HCT116 (cell line): Measurements from ENCODE around the gene SPINK5. TPM values are rescaled to one million over a fixed set of nuclear protein-coding genes. Genes with fewer than 3 reads are reported as not detected.

Source experiments
- ATAC-seq: fragments of 200-7000 bp; cut with Tn5 transposase; 2 replicates; pipeline ENCODE4 v1.9.1; 2020; ENCODE audit warnings: mild to moderate bottlenecking, moderate library complexity
- BruUV-seq: library from RNA; stranded (reverse); fragments of 400-500 nt; replicated peaks from 2 replicates; lab custom pipeline; 2021; lab: Mats Ljungman, UMichigan
- CTCF ChIA-PET: fragments of 300-600 bp; sonication (Branson Sonifier 250); formaldehyde crosslinking; loops from one replicate; lab custom pipeline; 2021; ENCODE audit warnings: antibody characterized with exemption; lab: Charles Lee
- POLR2A ChIA-PET: fragments of 300-600, 350-600 bp; sonication (Branson Sonifier 250); formaldehyde crosslinking; loops from one replicate; lab custom pipeline; 2021; ENCODE audit warnings: antibody characterized with exemption; lab: Charles Lee
- RAD21 ChIA-PET, 2 experiments: fragments of 300-600 bp; sonication (Branson Sonifier 250); formaldehyde crosslinking; loops; one replicate each; lab custom pipeline; 2023; ENCODE audit warnings: low total read pairs in 2 of 2; ENCODE audit not compliant: uncharacterized antibody in 2 of 2, unreplicated experiment in 2 of 2, low non-redundant PET in 1 of 2; lab: Charles Lee
- DNase-seq: peaks from one replicate; pipeline ENCODE4 v3.0.0-alpha.2; 2010; ENCODE audit warnings: low read depth, low spot score
- H2AFZ ChIP-seq: fragments of 200-600 bp; shearing (Covaris generic), sonication (generic); 2 replicates; pipeline ENCODE4 v1.6.1; 2017; ENCODE audit warnings: low read depth, mixed run types, mixed read lengths, antibody characterized with exemption, low read length; ENCODE audit not compliant: poor library complexity, severe bottlenecking
- H3K27ac ChIP-seq: 2 replicates; pipeline ENCODE4 v1.5.1; 2012; ENCODE audit warnings: low read depth, low read length
- H3K27me3 ChIP-seq: fragments of 200-600 bp; sonication (generic); 2 replicates; pipeline ENCODE4 v1.6.1; 2016; ENCODE audit warnings: mixed run types, low read length, mixed read lengths; ENCODE audit not compliant: insufficient read depth
- H3K36me3 ChIP-seq, 2 experiments: fragments of 200-500 bp in 1 of 2; fragments of 200-600 bp in 1 of 2; sonication (Bioruptor generic) in 1 of 2; sonication (generic) in 1 of 2; 2 replicates each; pipeline versions ENCODE4 v1.5.1 to v1.6.1; 2014 to 2016; ENCODE audit warnings: low read length in 2 of 2, inconsistent platforms in 1 of 2, mixed read lengths in 1 of 2, mixed run types in 1 of 2; ENCODE audit not compliant: insufficient read depth in 2 of 2, control insufficient read depth in 1 of 2
- H3K4me1 ChIP-seq, 2 experiments: fragments of 200-600 bp in 1 of 2; sonication (generic) in 1 of 2; 2 replicates each; pipeline versions ENCODE4 v1.5.1 to v1.6.1; 2012 to 2017; ENCODE audit warnings: low read length in 2 of 2, inconsistent platforms in 1 of 2, mild to moderate bottlenecking in 1 of 2, mixed read lengths in 1 of 2, mixed run types in 1 of 2, moderate library complexity in 1 of 2; ENCODE audit not compliant: insufficient read depth in 2 of 2, control insufficient read depth in 1 of 2
- H3K4me2 ChIP-seq: fragments of 200-600 bp; sonication (generic); 2 replicates; pipeline ENCODE4 v1.6.1; 2017; ENCODE audit warnings: mixed run types, low read length, mixed read lengths
- H3K4me3 ChIP-seq, 2 experiments: fragments of 200-600 bp in 1 of 2; sonication (generic) in 1 of 2; replicated peaks in 1 of 2; 2 replicates each; pipeline ENCODE4 v1.5.1; 2011 to 2016; ENCODE audit warnings: low read length in 2 of 2, control low read depth in 1 of 2, low read depth in 1 of 2, mild to moderate bottlenecking in 1 of 2, mixed read lengths in 1 of 2, mixed run types in 1 of 2
- H3K79me2 ChIP-seq: fragments of 200-600 bp; sonication (generic); 2 replicates; pipeline ENCODE4 v1.6.1; 2017; ENCODE audit warnings: mild to moderate bottlenecking, mixed run types, low read length, moderate library complexity, mixed read lengths; ENCODE audit not compliant: insufficient read depth
- H3K9ac ChIP-seq: fragments of 200-600 bp; sonication (generic); 2 replicates; pipeline ENCODE4 v1.6.1; 2016; ENCODE audit warnings: low read length, mixed read lengths
- H3K9me2 ChIP-seq: fragments of 200-600 bp; sonication (generic), shearing (Covaris generic); 2 replicates; pipeline ENCODE4 v1.6.1; 2017; ENCODE audit warnings: mixed run types, mild to moderate bottlenecking, moderate library complexity; ENCODE audit not compliant: insufficient read depth
- H3K9me3 ChIP-seq, 2 experiments: fragments of 200-500 bp in 1 of 2; fragments of 200-600 bp in 1 of 2; sonication (Bioruptor generic) in 1 of 2; sonication (generic) in 1 of 2; 2 replicates each; pipeline ENCODE4 v1.6.1; 2014 to 2017; ENCODE audit warnings: low read length in 2 of 2, mixed read lengths in 2 of 2, inconsistent platforms in 1 of 2, low read depth in 1 of 2, mild to moderate bottlenecking in 1 of 2, mixed run types in 1 of 2, moderate library complexity in 1 of 2; ENCODE audit not compliant: control insufficient read depth in 1 of 2, insufficient read depth in 1 of 2
- H4K20me1 ChIP-seq: fragments of 200-600 bp; sonication (generic), shearing (Covaris generic); 2 replicates; pipeline ENCODE4 v1.6.1; 2017; ENCODE audit warnings: mixed run types, mild to moderate bottlenecking, moderate library complexity; ENCODE audit not compliant: insufficient read depth
- EGR1 ChIP-seq: IDR thresholded peaks from 2 replicates; pipeline ENCODE4 v1.6.1; 2012; ENCODE audit warnings: low read depth
- ELF1 ChIP-seq: IDR thresholded peaks from 2 replicates; pipeline ENCODE4 v1.6.1; 2012; ENCODE audit warnings: low read depth, borderline replicate concordance
- FOSL1 ChIP-seq: IDR thresholded peaks from 2 replicates; pipeline ENCODE4 v1.6.1; 2012; ENCODE audit warnings: low read depth
- RAD21 ChIP-seq: IDR thresholded peaks from 2 replicates; pipeline ENCODE4 v1.6.1; 2012; ENCODE audit warnings: low read depth, mild to moderate bottlenecking
- SIN3A ChIP-seq: IDR thresholded peaks from 2 replicates; pipeline ENCODE4 v1.6.1; 2012; ENCODE audit warnings: low read depth
- TCF7L2 ChIP-seq: IDR thresholded peaks from 2 replicates; pipeline ENCODE4 v1.7.0; 2011; ENCODE audit warnings: borderline replicate concordance, inconsistent platforms; ENCODE audit not compliant: insufficient read depth, insufficient read length; ENCODE audit errors: extremely low read depth
- ZNF274 ChIP-seq: fragments of 200-500 bp; sonication (Bioruptor generic); IDR thresholded peaks from 2 replicates; pipeline ENCODE4 v1.6.1; 2014; ENCODE audit warnings: mild to moderate bottlenecking, low read depth, low read length, inconsistent platforms
- intact Hi-C: fragments of 100-400 bp; cut with micrococcal nuclease; formaldehyde crosslinking; loops from 2 replicates; pipeline ENCODE4 v1.10.0; 2022
- total RNA-seq: library from RNA; stranded (reverse); gene quantifications from one replicate; pipeline ENCODE4 v1.2.1, GENCODE V29; 2021; ENCODE audit not compliant: unreplicated experiment
- TF ChIP-seq, protein P1 (sequence below), 3 experiments: fragments of 200-600 bp in 1 of 3; sonication (generic) in 1 of 3; IDR thresholded peaks in 2 of 3; conservative IDR thresholded peaks in 1 of 3; 2 replicates each; pipeline ENCODE4 v1.5.1; 2012 to 2017; ENCODE audit warnings: low read depth in 2 of 3, low read length in 2 of 3, antibody characterized with exemption in 1 of 3, borderline replicate concordance in 1 of 3, control low read depth in 1 of 3, mild to moderate bottlenecking in 1 of 3, mixed read lengths in 1 of 3, mixed run types in 1 of 3, moderate library complexity in 1 of 3; ENCODE audit not compliant: insufficient read depth in 1 of 3
- TF ChIP-seq, protein P2 (sequence below): IDR thresholded peaks from 2 replicates; pipeline ENCODE4 v1.6.1; 2012; ENCODE audit warnings: low read depth
- TF ChIP-seq, protein P3 (sequence below): IDR thresholded peaks from 2 replicates; pipeline ENCODE4 v1.6.1; 2012
- TF ChIP-seq, protein P4 (sequence below): IDR thresholded peaks from 2 replicates; pipeline ENCODE4 v1.6.1; 2011; ENCODE audit warnings: mild to moderate bottlenecking, low read length, moderate library complexity; ENCODE audit not compliant: insufficient replicate concordance; ENCODE audit errors: extremely low read depth

SPINK5 gene
- total RNA-seq, 1 experiment from 2014 or later: not detected

DNA sequence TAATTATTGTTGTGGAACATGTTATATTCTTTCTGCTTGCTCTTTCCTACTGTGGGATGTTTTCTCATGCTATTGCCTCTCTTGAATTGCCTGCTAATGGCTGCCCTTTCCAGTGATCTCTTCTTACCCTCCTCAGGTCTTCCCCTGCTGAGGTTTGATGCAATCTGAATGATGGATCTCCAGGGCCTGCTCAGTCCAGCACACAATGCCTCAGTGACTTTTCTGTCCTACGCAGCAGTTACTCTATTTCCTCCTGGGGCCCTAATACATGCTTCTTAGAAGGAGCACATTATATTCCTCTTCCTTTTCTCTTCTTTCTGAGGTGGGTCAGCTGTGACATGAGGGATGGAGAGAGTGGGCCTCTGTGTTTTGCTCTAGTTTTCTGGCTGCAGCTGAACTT, 104.5 kb downstream of the SPINK5 start, which contains the start of gene SPINK14:
Gene SPINK14 (plus strand): TSS at position 301 of the 400 bp plus-strand sequence. CDS start 1,187 bp downstream, outside the sequence.
- H3K79me2 ChIP-seq: no peaks in the 10 kb centered on the region
- H3K9me3 ChIP-seq: no peaks in the 10 kb centered on the region
- no peaks in the 10 kb centered on the region for H4K20me1 ChIP-seq
- no peak within 1 kb of the TSS for H3K4me3 ChIP-seq
- H3K9ac ChIP-seq: no peak within 1 kb of the TSS
- H3K4me2 ChIP-seq: no peak within 1 kb of the TSS
- no peak within 1 kb of the TSS for H3K27ac ChIP-seq
- ChIA-PET RAD21 (no interaction called here), POLR2A (no interaction called here), CTCF (no interaction called here)
- BruUV-seq: no TSS peak
- no peaks in the 10 kb centered on the region for H3K9me2 ChIP-seq
- no peaks in the 10 kb centered on the region for H3K4me1 ChIP-seq
- no peaks in the 10 kb centered on the region for H3K36me3 ChIP-seq
- ATAC-seq (no peak), DNase-seq (no peak)
- no peak for TF ChIP-seq FOSL1
- intact Hi-C loops: no loop called here
- peaks cover 9% of the 10 kb centered on the region; the same call in 1 of the 2 replicates for H3K27me3 ChIP-seq
- no peak within 1 kb of the TSS for H2AFZ ChIP-seq

DNA sequence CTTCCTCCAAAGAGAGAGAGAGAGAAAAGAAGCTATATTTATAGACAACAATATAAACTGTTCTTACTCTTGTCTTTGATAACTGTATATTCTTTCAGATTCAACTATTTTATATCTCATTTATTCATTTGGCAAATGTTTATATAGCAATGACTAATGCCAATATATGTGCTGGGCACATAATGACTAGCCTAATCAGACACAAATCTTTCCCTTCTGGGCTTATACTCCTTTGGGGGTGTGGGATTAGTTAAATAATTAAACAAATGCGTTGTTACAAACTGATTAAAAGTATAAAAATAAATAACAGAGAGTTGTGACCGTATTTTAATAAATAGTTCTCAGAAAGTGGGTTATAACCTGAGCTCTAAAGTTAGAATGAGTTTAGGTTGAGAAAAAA, 108.6 kb downstream of the SPINK5 start:
- BruUV-seq: no TSS peak
- no peaks in the 10 kb centered on the region for H3K9me3 ChIP-seq
- H3K36me3 ChIP-seq: no peaks in the 10 kb centered on the region
- no peaks in the 10 kb centered on the region for H3K4me1 ChIP-seq
- DNase-seq: no peak
- TF ChIP-seq TCF7L2 (no peak), RAD21 (no peak), SIN3A (no peak), ELF1 (no peak), FOSL1 (no peak), EGR1 (no peak), ZNF274 (no peak)
- TF ChIP-seq, protein P1, sequence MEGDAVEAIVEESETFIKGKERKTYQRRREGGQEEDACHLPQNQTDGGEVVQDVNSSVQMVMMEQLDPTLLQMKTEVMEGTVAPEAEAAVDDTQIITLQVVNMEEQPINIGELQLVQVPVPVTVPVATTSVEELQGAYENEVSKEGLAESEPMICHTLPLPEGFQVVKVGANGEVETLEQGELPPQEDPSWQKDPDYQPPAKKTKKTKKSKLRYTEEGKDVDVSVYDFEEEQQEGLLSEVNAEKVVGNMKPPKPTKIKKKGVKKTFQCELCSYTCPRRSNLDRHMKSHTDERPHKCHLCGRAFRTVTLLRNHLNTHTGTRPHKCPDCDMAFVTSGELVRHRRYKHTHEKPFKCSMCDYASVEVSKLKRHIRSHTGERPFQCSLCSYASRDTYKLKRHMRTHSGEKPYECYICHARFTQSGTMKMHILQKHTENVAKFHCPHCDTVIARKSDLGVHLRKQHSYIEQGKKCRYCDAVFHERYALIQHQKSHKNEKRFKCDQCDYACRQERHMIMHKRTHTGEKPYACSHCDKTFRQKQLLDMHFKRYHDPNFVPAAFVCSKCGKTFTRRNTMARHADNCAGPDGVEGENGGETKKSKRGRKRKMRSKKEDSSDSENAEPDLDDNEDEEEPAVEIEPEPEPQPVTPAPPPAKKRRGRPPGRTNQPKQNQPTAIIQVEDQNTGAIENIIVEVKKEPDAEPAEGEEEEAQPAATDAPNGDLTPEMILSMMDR (IDR thresholded peaks at IDR 0.05 in 2 of 3, conservative IDR thresholded peaks at IDR 0.05 in 1 of 3; ENCODE audit: borderline replicate concordance in 1 of 3, insufficient read depth in 1 of 3, low read depth in 2 of 3, low read length in 2 of 3): no peak
- TF ChIP-seq, protein P2, sequence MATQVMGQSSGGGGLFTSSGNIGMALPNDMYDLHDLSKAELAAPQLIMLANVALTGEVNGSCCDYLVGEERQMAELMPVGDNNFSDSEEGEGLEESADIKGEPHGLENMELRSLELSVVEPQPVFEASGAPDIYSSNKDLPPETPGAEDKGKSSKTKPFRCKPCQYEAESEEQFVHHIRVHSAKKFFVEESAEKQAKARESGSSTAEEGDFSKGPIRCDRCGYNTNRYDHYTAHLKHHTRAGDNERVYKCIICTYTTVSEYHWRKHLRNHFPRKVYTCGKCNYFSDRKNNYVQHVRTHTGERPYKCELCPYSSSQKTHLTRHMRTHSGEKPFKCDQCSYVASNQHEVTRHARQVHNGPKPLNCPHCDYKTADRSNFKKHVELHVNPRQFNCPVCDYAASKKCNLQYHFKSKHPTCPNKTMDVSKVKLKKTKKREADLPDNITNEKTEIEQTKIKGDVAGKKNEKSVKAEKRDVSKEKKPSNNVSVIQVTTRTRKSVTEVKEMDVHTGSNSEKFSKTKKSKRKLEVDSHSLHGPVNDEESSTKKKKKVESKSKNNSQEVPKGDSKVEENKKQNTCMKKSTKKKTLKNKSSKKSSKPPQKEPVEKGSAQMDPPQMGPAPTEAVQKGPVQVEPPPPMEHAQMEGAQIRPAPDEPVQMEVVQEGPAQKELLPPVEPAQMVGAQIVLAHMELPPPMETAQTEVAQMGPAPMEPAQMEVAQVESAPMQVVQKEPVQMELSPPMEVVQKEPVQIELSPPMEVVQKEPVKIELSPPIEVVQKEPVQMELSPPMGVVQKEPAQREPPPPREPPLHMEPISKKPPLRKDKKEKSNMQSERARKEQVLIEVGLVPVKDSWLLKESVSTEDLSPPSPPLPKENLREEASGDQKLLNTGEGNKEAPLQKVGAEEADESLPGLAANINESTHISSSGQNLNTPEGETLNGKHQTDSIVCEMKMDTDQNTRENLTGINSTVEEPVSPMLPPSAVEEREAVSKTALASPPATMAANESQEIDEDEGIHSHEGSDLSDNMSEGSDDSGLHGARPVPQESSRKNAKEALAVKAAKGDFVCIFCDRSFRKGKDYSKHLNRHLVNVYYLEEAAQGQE: no peak
- TF ChIP-seq, protein P3, sequence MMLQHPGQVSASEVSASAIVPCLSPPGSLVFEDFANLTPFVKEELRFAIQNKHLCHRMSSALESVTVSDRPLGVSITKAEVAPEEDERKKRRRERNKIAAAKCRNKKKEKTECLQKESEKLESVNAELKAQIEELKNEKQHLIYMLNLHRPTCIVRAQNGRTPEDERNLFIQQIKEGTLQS: no peak
- TF ChIP-seq, protein P4, sequence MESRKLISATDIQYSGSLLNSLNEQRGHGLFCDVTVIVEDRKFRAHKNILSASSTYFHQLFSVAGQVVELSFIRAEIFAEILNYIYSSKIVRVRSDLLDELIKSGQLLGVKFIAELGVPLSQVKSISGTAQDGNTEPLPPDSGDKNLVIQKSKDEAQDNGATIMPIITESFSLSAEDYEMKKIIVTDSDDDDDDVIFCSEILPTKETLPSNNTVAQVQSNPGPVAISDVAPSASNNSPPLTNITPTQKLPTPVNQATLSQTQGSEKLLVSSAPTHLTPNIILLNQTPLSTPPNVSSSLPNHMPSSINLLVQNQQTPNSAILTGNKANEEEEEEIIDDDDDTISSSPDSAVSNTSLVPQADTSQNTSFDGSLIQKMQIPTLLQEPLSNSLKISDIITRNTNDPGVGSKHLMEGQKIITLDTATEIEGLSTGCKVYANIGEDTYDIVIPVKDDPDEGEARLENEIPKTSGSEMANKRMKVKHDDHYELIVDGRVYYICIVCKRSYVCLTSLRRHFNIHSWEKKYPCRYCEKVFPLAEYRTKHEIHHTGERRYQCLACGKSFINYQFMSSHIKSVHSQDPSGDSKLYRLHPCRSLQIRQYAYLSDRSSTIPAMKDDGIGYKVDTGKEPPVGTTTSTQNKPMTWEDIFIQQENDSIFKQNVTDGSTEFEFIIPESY: no peak
- TF ChIP-seq, all 23 proteins: peak for 0
- Histone ChIP-seq H3K9me2 (no peaks in the 10 kb centered on the region), H3K9ac (no peak overlapping the region), H3K27ac (no peak overlapping the region), H2AFZ (no peak overlapping the region), H3K4me2 (no peak overlapping the region), H4K20me1 (no peaks in the 10 kb centered on the region), H3K27me3 (peaks cover 7% of the 10 kb centered on the region; the same call in 1 of the 2 replicates), H3K79me2 (no peaks in the 10 kb centered on the region), H3K4me3 (no peak overlapping the region)
- intact Hi-C loops: no loop called here
- CTCF ChIA-PET: no interaction called here
- no peak for ATAC-seq
- RAD21 ChIA-PET: no interaction called here
- POLR2A ChIA-PET: no interaction called here
